GM21381 (cell line): ENCODE data around the gene KCNJ9.
"Not testable (repeated sequence)": the region's sequence is repeated elsewhere in the genome, so short reads cannot be mapped to it uniquely, and the experiment has no call there.

ENCODE experiments used
- ATAC-seq: cut with Tn5 transposase; IDR thresholded peaks from one replicate; pipeline ENCODE4 v1.9.1; 2021; ENCODE audit warnings: mild to moderate bottlenecking, moderate library complexity; ENCODE audit not compliant: unreplicated experiment

KCNJ9 gene

DNA sequence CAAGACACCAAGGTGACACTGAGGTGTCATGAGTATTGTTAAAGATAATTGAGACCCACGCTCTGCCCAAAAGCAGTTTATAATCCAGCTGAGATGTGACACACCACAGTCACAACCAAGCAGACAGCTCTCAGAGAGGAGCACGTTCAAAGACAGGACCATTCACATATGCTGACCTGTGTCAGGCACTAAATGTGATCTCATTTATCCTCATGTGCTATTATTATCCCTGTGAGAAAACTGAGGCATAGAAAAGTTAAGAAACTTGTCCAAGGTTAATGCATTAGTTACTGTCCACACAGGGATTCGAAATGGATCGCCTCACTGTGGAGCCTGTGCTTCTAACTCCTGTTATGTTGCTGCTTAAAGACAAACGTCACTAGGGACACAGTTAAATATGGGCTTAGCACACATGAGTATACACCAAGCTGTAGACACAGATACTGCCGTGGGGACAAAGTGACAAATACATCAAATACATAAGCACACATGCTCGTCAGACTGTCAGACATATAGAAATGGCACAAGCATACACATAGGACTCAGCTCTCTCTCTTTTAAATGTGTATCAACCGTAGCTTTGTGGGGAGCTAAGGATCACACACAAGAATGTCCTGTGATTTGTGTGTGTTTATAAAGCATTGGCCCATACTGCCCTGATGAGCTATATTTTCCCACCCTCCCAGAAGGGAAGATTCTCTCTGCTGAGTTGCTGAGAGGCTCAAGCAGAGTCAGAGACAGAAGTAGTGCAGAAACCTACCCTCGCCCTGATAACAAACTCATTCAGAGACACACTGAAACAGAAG lies 20.6 kb downstream of the KCNJ9 start:
- ATAC-seq, result no peak

- ATAC-seq, result no peak
Measured at GRCh38 chr1:160103658-160104408, 22.5 kb downstream of the KCNJ9 start.

- no peak for ATAC-seq
Measured at GRCh38 chr1:160104486-160104885, 23.1 kb downstream of the KCNJ9 start.

GRCh38 chr1:160105155-160105554 lies 23.8 kb downstream of the KCNJ9 start:
- ATAC-seq, result no peak

DNA sequence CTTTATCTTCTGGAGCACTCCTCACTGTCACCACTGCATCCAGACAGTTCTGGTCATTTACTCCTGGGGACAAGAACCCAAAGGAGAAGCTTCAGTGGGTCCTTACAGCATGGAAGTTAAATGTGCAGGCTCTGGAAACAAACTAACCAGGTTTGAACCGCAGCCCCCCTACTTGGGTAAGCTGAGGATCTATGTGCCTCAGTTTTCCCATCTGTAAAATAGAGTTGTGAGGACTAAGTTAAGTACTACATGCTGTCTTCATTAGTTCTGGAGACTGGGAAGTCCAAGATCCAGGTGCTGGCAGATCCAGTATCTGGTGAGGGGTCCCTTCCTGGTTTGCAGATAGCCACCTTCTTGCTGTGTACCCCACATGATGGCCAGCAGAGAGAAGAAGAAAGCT lies 26.2 kb downstream of the KCNJ9 start:
- ATAC-seq, result no peak

DNA sequence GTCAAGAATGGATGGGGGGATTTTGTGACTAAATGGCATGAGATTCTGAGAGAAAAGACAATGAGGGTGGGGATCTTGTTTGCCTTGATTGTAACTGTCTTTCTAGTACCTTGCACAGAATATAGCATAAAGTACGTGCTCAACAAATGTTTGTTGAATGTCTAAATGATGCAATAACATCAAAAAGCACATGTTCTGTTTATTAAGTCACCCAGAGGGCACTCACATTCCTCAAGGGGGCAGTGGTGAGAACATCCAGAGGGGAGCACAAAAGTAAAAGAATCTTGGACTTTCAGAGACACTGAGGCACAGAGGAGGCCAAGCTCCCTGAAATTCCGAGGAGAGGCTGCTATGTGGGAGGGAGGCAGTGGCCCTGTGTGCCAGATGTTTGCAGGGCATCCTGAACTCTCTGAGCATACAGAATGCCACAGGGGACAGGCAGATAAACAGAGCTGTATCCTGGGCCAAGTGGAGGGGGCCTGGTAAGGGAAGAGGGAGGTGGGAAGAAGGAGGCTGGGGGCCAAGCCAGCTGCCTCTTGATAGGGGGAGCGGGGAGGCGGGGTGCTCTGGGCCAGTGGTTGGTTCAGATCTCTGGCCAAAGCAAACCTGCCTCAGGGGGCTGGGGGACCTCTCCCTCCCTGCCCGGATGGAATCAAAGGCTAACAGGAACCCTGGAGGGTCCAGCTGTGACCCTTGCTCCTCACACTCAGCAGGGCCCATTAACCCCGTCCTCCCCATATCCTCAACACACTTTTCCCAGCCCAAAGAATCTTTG lies 27.7 kb downstream of the KCNJ9 start:
- no peak for ATAC-seq

DNA sequence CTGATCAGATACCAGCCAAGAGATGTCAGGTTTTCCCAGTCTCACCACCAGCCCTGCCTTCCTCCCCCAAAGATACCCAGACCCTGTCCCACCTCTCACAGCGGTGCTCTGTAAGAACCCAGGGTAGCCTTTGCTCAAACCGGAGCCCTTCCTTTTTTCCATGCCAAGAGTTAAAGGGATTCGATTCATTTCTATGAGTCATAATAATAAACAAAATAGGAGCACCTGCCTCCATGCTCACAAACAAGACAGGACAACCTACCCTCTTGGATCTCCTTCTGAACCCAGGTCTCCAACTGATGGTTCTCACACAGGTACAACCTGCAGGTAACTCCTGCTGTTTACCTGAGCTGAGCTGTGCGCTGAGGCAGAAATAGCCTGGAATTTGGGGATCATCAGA lies 28.3 kb downstream of the KCNJ9 start:
- no peak for ATAC-seq

DNA sequence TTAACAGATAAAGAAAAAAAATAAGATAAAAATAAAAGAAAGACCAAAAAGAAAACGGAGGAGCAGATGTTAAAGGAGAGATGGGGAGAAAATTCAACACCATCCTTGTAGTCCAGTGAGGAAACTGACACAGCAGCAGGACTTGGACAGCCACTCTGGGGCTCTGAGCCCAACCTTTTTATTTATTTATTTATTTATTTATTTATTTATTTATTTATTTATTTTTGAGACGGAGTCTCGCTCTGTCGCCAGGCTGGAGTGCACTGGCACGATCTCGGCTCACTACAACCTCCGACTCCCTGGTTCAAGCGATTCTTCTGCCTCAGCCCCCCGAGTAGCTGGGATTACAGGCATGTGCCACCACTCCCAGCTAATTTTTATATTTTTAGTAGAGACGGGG lies 30.1 kb downstream of the KCNJ9 start:
- not testable (repeated sequence) for ATAC-seq

DNA sequence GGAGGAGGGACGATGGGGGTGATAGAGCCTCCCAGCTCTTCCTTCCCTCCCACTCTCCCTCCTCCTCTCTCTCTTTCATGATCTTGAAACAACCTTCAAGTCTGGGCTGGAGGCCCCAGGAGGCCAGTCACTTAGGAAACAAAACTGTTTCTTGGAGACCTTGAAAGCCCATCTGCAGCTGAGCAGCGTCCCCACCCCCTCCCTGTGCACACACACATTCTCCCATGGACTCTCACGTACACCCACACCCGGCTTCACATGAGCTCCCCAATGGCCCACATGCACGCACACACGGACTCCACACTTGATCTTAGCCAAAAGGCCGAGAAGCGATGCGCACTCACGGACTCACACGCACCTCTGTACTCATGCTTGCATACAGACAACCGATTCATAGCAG lies 31.0 kb downstream of the KCNJ9 start:
- ATAC-seq, result no peak

- ATAC-seq, result no peak
Measured at GRCh38 chr1:160113407-160113806, 32.1 kb downstream of the KCNJ9 start.

DNA sequence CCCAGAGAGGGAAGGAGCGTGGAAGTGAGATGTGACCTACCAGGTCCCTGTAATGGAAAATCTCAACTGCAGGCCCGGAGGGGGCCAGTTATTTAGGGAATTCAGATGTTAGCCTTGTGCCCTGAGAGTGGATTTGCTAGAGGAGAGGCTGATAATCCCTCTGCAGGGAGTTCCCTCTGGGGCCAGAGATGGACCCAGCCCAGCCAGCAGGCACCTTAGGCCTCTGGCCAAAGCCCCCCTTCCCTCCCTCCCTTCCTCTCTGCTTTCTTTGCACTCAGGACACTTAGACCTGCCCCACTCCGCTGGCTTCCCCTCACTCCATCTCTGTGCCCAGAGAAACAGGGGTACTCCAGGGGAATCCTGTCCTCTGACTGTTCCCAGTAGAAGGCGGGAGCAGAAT lies 32.7 kb downstream of the KCNJ9 start:
- no peak for ATAC-seq

- no peak for ATAC-seq
Measured at GRCh38 chr1:160115545-160116282, 34.4 kb downstream of the KCNJ9 start, which contains the start of gene ATP1A2. ATP1A2 (plus strand) TSS chr1:160115759; CDS start chr1:160115862, 103 bp downstream.

- ATAC-seq, result no peak
Measured at GRCh38 chr1:160116283-160117147, 35.2 kb downstream of the KCNJ9 start.

DNA sequence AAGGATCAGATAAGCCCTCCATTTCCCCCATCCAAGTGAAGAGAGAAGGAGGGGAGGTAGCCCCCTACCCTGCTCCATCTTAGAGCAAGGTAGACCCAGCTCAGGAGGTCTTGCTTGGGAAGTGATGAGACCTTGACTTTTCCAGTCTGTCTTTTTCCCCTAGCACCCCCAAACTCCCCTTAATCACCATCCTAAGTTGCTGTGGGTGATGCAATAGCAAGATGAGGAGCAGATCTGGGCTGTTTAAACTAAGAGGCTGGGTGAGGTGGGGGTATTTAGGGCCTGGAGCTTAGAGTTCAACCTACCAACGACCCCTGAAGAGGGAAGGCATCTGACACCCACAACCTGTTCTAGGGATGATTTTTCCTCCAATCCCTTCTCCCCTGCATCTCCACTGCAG lies 36.0 kb downstream of the KCNJ9 start:
- no peak for ATAC-seq

DNA sequence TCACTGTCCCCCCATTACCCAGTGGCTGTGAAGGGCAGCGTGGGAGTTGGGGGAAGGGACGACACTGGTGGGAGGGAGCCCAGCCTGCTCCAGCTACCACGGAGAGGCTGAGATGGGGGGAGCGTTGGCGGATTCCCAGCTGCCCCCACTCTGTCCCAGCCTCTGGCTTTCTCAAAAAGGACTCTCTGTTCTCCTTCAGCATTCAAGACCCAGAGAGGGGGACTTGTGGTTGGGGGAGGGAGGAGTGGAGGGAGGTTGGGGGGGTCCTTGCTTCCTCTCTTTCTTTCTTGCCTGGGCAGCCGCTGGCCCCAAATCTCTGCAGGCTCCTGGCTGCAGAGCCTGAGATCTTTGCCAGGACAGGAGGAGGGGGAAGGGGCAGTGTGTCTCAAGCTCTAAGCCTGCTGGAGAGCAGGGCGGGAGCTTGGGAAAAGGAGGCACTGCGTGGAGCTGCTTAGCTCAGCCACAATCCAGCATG lies 36.4 kb downstream of the KCNJ9 start:
- no peak for ATAC-seq

DNA sequence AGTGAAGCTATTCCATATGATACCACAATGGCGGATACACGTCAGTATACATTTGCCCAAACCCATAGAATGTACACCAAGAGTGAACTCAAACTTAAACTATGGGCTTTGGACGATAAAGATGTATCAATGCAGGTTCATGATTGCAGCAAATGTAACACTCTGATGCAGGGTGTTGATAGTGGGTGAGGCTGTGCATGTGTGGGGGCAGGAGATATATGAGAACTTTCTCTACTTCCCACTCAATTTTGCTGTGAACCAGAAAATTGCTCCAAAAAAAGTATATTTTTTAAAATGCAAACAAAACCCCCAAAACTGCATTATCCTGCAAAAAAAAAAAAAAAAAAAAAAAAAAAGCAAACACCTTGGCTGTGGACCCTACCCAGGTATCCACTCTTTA lies 37.6 kb downstream of the KCNJ9 start:
- ATAC-seq, result no peak

DNA sequence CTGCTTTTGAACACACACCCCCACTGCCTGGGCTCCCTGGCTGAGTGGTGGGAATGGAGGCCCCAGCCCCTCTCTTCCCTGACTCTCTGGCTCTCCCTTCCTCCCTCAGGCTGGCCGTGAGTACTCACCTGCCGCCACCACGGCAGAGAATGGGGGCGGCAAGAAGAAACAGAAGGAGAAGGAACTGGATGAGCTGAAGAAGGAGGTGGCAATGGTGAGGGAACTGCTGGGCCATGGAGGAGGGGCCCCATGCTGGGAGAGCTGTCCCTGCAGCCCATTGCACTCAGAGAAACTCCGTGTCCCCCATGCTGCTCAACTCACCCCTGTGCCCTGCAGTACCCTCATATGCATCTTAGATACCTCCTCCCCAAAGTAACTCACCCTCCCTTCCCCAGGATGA lies 39.5 kb downstream of the KCNJ9 start:
- no peak for ATAC-seq

DNA sequence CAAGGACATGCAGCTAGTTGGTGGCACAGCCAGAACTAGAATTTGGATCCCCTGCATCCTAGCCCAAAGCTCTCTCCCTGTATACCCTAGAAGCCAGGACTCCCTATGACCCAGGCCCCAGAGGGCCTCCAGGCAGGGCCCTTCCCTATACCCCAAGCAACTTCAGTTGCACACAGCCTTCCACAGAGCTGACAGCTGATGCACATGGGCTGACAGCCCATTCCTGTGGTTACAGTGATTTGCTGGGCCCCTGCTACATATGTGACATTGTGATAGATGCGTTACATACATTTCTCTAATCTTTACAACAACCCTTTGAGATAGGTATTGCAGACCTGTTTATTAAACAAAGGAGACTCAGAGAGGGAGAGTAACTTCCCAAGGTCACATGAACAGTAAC lies 40.0 kb downstream of the KCNJ9 start:
- ATAC-seq, result no peak

GRCh38 chr1:160122978-160123495 lies 41.7 kb downstream of the KCNJ9 start:
- no peak for ATAC-seq
